ENCODE measurements around the gene POLR1D.

DNA sequence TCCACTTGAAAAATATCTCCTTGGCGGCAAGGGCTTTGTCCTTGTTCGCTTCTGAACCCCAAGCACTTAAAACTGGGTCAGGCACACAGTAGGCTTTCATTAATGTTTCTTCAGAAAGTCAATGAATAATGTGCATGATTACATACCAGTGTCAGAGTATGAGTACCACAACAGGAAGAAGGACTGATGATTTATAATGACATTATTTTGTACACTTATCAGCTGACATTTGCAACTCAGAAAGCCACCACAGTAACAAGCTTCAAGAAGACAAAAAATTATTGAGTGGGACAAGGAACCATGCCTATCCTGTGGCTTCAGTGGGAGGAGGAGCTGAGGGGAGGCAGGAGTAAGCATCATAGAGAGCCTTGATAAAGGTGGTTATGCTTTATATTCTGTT is 10.0 kb downstream of the POLR1D start:
- TF ChIP-seq CTCF (IDR thresholded peaks at IDR 0.05) (no peak), POLR2A (IDR thresholded peaks at IDR 0.05) (no peak), POLR2AphosphoS5 (IDR thresholded peaks at IDR 0.05) (no peak), EP300 (IDR thresholded peaks at IDR 0.05) (no peak)
